Stimulated activated CD4-positive, alpha-beta T cell treated with anti-CD3 and anti-CD28 coated beads, TNF-alpha, amount 100 ng/mL, for 24 hours (primary cell): Measurements from ENCODE around the gene WDR27.
"Not testable (repeated sequence)": the region's sequence is repeated elsewhere in the genome, so short reads cannot be mapped to it uniquely, and the experiment has no call there.

Experiments
- DNase-seq, 3 experiments: peaks; one replicate each; pipeline ENCODE4 v3.0.0-alpha.2; 2020; ENCODE audit warnings: low read depth in 3 of 3

The WDR27 gene

DNA sequence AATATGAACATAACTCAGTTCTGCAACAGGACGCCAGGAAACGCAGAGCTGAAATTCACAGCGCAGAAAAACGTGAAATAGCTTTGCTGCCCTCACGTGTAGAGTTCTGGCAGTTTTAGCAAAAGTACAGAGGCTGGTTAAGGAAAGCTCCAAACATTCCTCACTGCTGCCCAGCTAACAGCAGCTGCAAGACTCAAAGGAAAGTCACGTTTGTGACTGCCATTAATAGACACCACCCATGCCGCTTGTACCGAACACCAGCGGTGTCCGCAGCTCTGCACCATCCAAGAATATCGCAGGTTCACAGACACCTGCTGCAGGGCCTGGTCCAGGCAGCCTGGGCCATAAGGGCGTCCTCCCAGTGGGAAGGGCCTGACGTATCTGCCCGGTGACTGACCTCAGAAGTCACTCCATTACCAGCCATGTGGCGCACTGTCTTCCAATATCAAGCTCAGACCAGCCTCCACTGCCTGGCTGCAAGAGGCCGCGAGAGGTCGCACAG is 61.4 kb downstream of the WDR27 start:
- no peak for DNase-seq

DNA sequence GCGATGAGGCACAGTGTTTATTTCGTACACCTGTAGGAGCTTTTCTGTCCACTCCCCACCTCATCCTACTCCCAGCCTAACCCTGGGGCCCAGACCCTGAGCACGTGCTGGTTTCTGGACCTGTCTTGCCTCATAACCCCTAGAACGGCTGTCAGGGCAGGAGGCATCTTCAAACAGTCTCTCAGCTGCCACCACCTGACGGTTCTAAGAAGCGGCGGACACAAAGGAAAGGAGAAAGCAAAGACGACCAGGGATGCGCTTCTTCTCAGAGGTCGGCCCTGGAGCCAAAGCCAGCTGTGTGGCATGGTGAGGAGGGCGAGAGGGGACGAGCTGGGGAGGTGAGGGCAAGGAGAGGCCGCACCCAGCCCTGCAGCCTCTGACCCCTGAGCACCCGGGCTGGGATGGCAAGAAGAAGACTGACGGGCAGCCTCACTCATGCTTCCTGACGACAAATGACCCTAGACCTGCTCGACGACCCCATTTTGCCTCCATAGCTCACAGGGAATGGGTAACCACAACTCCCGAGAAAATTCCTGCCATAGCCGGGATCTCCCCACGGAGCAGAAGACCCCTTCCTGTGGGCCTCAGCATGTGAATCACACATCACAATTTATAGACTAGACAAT is 62.1 kb downstream of the WDR27 start:
- DNase-seq: no peak

DNA sequence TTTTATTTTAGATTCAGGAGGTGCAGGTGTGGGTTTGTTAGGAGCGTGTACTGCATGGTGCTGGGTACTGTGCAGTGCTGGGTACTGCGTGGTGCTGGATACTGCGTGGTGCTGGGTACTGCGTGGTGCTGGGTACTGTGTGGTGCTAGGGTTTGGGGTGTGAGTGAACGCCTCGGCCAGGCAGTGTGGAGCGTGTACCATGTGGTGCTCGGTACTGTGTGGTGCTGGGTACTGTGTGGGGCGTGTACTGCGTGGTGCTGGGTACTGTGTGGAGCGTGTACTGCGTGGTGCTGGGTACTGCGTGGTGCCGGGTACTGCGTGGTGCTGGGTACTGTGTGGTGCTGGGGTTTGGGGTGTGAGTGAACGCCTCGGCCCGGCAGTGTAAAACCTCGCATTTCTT is 62.9 kb downstream of the WDR27 start:
- DNase-seq: no peak

DNA sequence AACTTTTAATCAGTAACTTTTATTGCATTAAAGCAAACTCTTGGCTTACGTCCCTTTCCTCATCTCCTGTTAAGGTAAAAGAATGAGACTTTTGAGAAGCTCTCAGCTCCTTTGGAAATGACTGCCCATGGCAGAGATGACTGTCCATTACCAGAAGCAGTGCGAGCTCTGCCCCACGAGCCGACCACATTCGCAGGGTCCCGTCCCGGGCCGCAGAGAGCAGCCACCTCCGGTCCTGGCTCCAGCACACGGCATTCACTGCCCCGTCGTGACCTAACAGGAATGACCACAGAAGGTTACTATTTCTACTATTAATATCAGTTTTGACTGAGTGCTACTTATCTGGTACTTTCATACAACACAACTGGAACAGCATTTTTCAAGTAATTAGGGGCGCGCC is 63.4 kb downstream of the WDR27 start:
- no peak for DNase-seq

DNA sequence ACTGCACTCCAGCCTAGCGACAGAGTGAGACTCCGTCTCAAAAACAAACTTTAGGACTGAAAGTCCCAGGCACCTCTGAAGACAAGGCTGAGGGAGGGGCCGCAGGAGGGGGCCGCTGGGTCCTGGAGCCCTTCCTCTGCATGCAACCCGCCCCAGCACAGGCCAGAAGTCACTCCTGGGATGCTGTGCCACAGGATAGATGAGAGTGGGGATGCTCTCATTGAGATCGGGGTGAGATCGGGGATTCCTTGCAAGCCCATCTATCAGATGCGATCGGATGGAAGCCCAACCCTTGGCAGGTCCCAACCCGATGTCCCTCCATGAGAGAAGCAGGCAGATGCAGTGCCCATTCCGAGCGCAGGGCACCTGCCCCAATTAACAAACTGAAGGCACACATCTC is 66.5 kb downstream of the WDR27 start:
- DNase-seq: no peak

DNA sequence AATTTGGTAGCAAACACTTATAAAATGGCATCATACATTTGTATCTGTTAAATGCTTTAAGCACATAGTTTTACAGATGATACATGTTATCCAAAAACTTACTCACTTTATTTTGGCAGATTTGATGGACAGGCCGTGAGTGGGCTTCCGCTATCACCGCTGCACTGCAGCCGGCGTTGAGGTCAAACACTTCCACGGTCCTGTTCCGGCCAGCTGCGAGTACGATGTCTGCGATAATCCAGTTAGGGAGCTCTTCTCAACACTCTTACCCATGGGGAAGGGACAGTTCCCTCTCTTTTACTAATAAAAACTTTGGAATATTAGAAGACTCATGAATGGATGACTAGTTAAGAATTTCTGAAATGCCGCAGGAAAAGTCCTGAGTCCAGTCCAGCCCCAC is 69.0 kb downstream of the WDR27 start:
- DNase-seq: no peak

DNA sequence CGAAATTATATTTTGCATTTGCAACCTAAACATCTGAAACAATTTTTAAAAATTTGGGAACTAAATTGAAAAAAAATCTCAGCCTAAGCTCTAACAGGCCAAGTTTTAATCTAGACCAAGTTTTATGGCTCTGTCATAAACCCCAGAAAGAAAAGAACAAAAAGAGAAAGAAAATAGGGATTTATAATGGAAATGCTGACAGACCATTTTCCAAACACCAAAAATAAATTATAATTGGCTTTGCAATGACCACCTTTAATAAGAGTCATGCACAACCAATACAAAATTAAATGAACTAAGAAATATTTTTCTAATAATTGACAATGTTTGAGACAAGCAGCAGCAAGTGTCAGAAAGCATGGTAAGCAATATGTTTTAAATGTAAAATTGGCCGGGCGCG is 72.6 kb downstream of the WDR27 start:
- no peak for DNase-seq

DNA sequence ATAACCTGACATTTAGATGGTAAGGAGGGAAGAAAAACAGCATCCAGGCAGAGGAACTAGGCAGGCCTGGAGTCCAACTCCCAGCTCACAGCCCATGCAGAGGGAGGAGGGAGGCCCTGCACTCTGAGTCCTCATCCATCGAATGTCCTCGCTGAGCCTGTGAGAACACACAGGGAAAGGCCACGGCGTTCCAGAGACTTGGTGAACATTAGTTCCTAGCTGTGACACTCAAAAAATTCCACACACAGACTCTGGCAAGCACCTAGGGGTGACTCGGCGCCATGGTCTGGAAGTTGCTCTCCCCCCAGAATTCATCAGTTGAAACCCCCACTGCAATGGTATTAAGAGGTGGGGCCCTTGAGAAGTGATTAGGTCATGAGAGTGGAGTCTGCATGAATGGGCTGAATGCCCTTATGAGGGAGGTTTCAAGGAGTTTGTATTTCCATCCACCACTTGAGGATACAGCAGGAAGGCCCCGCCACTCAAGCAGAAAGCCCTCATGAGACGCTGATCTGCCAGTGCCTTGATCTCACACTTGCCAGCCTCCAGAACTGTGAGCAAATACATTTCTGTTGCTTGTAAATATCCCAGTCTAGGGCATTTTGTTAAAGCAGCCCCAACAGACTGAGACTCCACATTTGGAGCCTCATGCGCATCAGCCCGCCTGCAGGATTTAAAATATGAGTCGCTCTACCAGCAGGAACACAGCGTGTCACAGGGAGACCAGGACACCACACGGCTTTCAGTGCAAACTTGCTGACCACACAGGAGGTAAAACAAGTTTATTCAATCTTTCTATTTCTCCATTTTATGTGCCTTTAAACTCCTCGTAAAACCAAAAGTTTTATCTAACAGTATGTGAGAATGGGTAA is 73.9 kb downstream of the WDR27 start:
- DNase-seq: no peak

DNA sequence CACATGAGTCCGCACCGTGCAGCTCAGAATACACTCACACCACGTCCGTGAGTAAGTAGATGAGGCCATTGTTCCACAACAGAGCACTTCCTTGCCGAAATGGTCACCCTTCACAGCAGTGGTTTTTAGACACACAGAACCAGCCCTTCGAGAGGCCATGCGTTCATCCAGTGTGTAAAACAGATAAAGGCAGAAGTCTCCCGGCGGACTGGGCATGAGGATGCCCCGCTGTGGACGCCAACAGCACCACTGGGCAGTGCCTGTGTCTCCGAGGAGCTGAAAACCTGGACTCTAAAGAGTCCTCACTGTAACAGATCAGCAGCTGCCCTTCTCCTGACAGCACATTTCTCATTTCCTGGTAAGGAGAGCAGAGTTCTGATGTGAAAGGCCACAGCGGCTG is 75.2 kb downstream of the WDR27 start:
- no peak for DNase-seq

DNA sequence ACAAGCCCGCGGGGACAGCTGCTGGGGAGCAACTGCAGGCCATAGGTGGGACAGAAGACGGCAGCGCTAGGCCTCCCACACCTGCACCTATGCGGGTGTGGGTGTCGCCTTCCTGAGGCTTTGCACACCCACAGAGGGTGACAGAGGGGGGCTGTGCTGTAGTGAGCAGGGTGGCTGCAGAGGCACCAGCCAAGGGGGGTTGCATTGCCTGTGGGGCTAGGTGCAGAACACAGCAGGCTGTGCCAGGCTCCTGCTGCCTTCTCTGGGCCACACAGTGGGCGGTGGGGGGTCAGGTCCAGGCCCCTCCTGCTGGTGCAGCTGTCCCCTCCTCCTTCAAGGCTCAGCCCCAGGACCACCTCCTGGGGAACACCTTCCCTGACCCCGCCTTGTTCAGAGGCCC is 75.7 kb downstream of the WDR27 start:
- no peak for DNase-seq

DNA sequence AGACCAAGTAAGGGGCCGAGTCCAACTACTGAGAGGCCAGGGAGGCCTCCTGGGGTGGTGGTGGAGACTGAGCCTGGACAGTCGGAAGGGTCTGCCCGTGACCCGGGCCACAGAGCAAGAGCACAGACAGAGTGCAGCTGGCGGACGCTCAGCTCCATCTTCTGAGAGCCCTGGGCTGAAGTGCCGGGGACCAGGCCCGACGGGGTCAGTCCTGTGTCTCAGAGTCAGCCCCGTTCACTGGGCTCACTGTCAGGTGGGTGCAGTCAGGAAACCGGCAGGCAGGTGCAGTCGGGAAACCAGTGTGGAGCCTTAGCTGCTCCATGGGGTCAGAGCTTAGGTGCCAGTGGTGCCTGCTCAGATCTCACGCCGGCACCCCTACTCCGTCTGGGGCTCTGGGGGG is 76.5 kb downstream of the WDR27 start:
- no peak for DNase-seq

DNA sequence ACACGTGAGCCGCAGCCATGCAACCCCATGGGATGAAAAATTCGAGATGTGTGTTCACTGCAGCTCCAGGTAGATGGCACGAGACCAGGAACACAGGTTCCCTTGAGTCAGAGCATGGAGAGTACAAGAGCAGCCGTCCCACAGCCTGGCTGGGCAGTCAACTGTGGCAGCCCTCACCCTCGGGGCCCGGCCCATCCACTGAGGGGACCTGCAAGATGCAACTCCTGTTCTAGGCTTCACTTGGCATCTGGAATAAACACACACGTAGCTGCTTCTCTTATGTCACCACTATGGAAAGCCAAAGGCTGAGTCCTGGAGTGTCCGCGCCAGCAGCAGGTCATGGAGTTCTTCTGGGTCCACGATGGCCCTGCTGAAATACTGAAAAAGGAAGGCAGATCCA is 77.0 kb downstream of the WDR27 start:
- DNase-seq: no peak

DNA sequence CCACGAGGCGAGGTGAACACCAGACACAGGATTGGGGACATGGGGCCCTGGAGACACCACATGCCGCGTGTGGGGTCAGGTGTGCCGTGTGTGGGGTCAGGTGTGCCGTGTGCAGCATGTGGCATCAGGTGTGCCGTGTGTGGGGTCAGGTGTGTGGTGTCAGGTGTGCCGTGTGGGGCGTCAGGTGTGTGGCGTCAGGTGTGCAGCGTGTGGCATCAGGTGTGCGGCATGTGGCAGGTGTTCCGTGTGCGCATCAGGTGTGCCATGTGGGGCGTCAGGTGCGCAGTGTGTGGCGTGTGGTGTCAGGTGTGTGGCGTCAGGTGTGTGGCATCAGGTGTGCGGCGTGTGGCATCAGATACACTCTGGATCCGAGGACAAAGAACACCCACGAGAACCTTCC is 77.9 kb downstream of the WDR27 start:
- no peak for DNase-seq

DNA sequence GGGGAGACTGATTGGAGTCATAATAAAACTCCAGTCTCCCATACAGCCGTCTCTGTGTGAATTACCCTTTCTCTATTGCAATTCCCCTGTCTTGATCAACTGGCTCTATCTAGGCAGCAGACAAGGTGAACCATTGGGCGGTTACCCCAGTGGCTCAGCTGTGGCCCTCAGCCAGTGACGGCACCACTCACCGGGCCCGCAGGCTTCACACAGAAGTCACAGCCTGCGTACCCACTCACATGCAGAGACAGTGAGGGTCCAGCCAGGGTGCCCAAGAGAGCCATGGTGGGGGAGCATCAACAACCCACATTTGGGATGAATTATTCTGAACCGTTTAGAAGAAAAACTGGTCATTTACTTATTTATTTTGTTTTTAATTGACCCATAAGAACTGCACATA is 78.5 kb downstream of the WDR27 start:
- DNase-seq: no peak

DNA sequence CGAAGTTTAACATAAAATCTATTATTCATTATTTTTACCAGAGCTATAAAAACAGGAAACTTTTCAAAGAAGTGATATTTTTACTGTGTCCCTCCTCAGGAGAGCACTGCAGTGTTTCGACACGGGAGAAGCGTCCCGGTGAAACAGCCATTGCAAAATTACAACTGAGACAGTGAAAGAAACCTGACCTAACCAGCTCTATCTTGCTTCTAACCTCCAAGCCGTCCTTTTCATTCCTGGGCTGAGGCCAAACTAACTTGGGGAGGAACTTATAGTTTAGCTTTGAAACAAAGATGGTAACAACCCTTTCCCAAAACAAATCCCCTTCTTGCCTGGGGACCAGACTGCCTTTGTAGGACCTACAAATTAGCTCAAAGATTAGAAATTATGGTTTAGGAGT is 79.2 kb downstream of the WDR27 start:
- DNase-seq: no peak

DNA sequence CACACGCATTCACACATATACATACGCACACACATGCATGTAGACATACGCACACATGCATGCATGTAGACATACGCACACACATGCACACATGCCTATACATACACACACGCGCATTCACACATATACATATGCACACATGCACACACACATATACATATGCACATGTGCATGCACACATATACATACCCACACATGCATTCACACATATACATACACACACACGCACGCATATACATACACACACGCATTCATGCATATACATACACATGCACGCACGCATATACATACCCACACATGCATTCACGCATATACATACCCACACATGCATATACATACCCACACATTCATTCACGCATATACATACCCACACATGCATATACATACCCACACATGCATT is 80.5 kb downstream of the WDR27 start:
- no peak for DNase-seq

DNA sequence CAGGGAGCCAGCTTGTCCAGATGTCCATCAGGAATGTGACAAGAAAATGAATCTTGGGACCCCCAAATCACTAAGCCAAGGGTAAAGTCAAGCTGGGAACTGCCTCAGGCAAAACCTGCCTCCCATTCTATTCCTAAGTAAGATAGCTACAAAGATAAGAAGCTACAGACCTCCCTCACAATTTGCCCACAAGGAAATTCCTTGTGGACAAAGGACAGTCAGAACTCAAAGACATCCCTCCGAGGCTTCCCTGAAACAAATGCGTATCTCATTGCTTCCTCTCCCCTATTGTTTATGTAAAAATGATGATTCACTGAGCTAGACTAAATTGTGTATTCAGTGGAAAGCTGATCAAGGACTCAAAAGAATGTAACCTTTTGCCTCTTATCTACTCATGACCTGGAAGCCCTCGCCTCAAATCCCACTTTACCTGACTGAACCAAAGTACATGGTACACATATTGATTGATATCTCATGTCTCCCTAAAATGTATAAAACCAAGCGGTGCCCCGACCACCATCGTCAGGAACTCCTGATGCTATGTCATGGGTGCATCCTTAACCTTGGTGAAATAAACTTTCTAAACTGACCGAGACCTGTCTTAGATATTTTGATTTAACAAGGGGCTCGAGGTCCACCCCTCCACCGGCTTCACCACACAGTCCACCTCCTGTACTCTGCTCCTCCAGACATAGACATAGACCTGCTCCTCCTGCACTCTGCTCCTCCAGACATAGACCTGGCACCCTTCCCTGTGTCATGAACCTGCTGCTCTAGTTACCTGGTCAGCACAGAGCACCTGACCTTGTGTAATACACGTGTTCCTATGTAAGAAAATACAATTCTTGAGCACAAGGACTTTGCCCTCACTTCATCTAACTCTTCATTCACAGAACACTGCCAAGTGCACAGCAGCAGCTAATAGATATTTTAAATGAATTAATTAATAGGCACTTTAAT is 81.4 kb downstream of the WDR27 start:
- no peak for DNase-seq

DNA sequence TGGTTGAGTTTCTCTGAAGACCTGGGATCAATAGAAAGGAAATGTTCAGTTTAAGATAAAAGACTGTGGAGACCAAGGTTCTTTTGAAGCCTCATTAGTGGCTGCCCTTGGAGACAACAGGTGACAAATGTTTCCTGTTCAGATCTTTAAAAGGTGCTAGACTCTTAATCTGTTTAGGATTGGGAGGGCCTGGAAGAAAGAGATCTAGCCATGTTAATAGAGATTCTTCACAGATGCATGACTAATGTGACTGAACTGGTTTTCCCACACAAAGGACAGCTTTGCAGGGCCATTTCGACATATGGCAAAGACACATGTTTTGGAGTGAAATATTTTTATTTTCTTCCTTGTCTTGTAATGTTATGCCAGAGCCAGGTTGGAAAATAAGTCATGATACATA is 82.2 kb downstream of the WDR27 start:
- DNase-seq: no peak

DNA sequence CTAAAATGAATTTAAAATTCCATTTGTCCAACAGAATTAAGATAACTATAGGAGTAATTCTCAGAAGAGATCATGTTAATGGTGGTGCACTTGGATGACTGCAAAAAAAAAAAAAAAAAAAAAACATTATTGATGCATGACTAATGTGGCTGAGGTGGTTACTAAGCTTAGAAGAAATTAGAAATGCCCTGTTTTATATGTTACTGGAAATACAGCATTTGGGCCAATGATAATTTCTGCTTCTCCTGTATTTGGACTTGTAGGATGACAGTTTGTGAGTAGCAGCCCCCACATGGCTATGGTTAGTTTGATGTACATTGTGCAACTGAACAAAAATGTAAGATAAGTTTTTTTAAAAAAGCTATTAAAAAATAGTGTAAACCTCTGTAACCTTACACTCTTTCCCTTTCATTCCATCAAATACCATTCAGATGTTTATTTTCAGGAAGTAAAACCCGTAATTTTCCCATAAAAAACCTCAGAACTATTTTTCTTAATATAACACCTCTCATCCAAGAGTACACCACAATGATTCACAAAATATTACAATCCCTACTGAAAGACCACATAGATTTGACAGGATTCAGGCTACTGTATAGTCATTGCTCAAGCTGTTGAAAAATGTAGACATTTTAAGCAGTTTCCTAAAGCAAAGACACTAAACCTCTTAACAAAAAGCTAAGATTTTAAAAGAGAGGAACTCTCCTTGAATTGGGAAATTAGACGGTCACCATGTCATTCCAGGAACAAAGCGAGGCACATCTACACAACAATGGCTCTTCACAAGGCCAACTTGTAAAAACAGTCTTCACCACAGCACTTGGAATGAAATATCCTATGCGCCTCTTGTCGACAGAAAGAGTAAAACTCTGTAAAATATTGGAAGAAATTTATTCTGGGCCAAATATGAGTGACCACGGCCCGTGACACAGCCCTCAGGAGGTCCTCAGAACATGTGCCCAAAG is 83.0 kb downstream of the WDR27 start:
- no peak for DNase-seq

DNA sequence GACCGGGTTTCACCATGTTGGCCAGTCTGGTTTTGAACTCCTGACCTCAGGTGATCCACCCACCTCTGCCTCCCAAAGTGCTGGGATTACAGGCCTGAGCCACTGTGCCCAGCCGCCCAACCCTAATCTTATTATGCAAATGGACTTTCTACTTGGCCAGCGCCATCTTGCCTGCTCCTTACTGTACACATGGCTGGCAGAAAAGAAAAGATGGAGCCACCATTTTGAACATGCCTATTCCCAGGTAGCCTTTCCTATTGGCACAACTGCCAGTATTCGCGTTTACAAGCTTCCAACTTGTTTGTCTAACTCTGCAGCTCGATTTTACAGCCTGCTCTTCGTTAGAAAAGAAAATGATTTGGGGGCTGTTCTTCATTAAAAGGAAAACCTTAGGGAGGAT is 84.3 kb downstream of the WDR27 start:
- no peak for DNase-seq

DNA sequence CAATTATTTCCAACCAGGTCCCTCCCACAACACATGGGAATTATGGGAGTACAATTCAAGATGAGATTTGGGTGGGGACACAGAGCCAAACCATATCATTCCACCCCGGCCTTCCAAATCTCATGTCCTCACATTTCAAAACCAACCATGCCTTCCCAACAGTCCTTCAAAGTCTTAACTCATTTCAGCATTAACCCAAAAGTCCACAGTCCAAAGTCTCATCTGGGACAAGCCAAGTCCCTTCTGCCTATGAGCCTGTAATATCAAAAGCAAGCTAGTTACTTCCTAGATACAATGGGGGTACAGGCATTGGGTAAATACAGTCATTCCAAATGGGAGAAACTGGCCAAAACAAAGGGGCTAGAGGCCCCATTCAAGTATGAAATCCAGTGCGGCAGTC is 93.2 kb downstream of the WDR27 start:
- DNase-seq: not testable (repeated sequence)
